Activated T-helper 2 cell treated with anti-CD3 and anti-CD28 coated beads, Interferon-gamma antibody, Interleukin-2, Interleukin-4, amounts not matched to agents 10 μg/mL and 5 μg/mL and 100 μg/mL, durations not matched to agents 14 hours and 24 hours and 36 hours (primary cell): ENCODE data around the gene GPRC5C. TPM values are rescaled to one million over a fixed set of nuclear protein-coding genes. Genes with fewer than 3 reads are reported as not detected.

Experiments
- DNase-seq: peaks from one replicate; pipeline ENCODE4 v3.0.0; 2021; ENCODE audit warnings: low spot score
- H3K27ac Mint-ChIP-seq: one replicate; pipeline ENCODE4 v1.8.0; 2021; ENCODE audit warnings: mixed read lengths
- H3K27me3 Mint-ChIP-seq: one replicate; pipeline ENCODE4 v1.8.0; 2021; ENCODE audit warnings: low read depth, mixed read lengths
- H3K36me3 Mint-ChIP-seq: one replicate; pipeline ENCODE4 v1.8.0; 2021; ENCODE audit warnings: low read depth, mixed read lengths
- H3K4me1 Mint-ChIP-seq: one replicate; pipeline ENCODE4 v1.8.0; 2021; ENCODE audit warnings: low read depth, mixed read lengths
- H3K4me3 Mint-ChIP-seq: one replicate; pipeline ENCODE4 v1.8.0; 2021; ENCODE audit warnings: low read depth, mild to moderate bottlenecking, moderate library complexity, mixed read lengths
- H3K9me3 Mint-ChIP-seq: one replicate; pipeline ENCODE4 v1.8.0; 2021; ENCODE audit warnings: mixed read lengths
- intact Hi-C: fragments of 100-400 bp; cut with micrococcal nuclease; formaldehyde crosslinking; loops from one replicate; pipeline ENCODE4 v1.15.1; 2023
- total RNA-seq: library from RNA; stranded (reverse); gene quantifications from 2 replicates; pipeline ENCODE4 v1.2.3, GENCODE V29; 2022

GPRC5C gene
- total RNA-seq: 0.44 and 0.89 TPM in 2 replicates

GRCh38 chr17:74431568-74432423 lies at the start of gene GPRC5C:
Gene GPRC5C, plus strand, starts transcription at chr17:74432088. Its CDS starts 7,689 bp downstream, at chr17:74439777.
- H3K27me3 Mint-ChIP-seq: peaks cover 55% of the 10 kb centered on the region
- DNase-seq: peak; percentile 44
- H3K4me3 Mint-ChIP-seq: peak within 1 kb of the TSS; percentile 42
- no peaks in the 10 kb centered on the region for H3K4me1 Mint-ChIP-seq
- H3K27ac Mint-ChIP-seq: no peak within 1 kb of the TSS
- intact Hi-C loops: no loop called here
- H3K36me3 Mint-ChIP-seq: no peaks in the 10 kb centered on the region
- H3K9me3 Mint-ChIP-seq: no peaks in the 10 kb centered on the region

GRCh38 chr17:74383141-74383540 lies 48.7 kb upstream of the GPRC5C start:
- no peaks in the 10 kb centered on the region for H3K36me3 Mint-ChIP-seq
- no peaks in the 10 kb centered on the region for H3K4me1 Mint-ChIP-seq
- no peaks in the 10 kb centered on the region for H3K9me3 Mint-ChIP-seq
- DNase-seq: no peak
- intact Hi-C loops: no loop called here
- no peak overlapping the region for H3K27ac Mint-ChIP-seq
- peaks cover 4% of the 10 kb centered on the region for H3K27me3 Mint-ChIP-seq
- H3K4me3 Mint-ChIP-seq: no peak overlapping the region

GRCh38 chr17:74385201-74385600 lies 46.7 kb upstream of the GPRC5C start:
- Mint-ChIP-seq H3K36me3 (no peaks in the 10 kb centered on the region), H3K27me3 (peaks cover 7% of the 10 kb centered on the region), H3K27ac (no peak overlapping the region), H3K4me1 (no peaks in the 10 kb centered on the region), H3K9me3 (no peaks in the 10 kb centered on the region), H3K4me3 (no peak overlapping the region)
- intact Hi-C loops: no loop called here
- DNase-seq: no peak

- intact Hi-C loops: no loop called here
- no peak overlapping the region for H3K27ac Mint-ChIP-seq
- no peaks in the 10 kb centered on the region for H3K4me1 Mint-ChIP-seq
- H3K9me3 Mint-ChIP-seq: no peaks in the 10 kb centered on the region
- DNase-seq: no peak
- peaks cover 11% of the 10 kb centered on the region for H3K27me3 Mint-ChIP-seq
- no peaks in the 10 kb centered on the region for H3K36me3 Mint-ChIP-seq
- H3K4me3 Mint-ChIP-seq: no peak overlapping the region
Measured at GRCh38 chr17:74386386-74386785, 45.5 kb upstream of the GPRC5C start.

- intact Hi-C loops: no loop called here
Measured at GRCh38 chr17:74387365-74388218, 44.3 kb upstream of the GPRC5C start.

GRCh38 chr17:74389084-74389753 lies 42.7 kb upstream of the GPRC5C start:
- H3K9me3 Mint-ChIP-seq: no peaks in the 10 kb centered on the region
- H3K27ac Mint-ChIP-seq: no peak overlapping the region
- no peaks in the 10 kb centered on the region for H3K4me1 Mint-ChIP-seq
- intact Hi-C loops: no loop called here
- H3K4me3 Mint-ChIP-seq: no peak overlapping the region
- DNase-seq: no peak
- H3K36me3 Mint-ChIP-seq: no peaks in the 10 kb centered on the region
- peaks cover 14% of the 10 kb centered on the region for H3K27me3 Mint-ChIP-seq

More at GRCh38 chr17:74387365-74388218, 44.3 kb upstream of the GPRC5C start:
- H3K27me3 Mint-ChIP-seq: peaks cover 14% of the 10 kb centered on the region
- H3K9me3 Mint-ChIP-seq: no peaks in the 10 kb centered on the region
- no peak overlapping the region for H3K4me3 Mint-ChIP-seq
- no peaks in the 10 kb centered on the region for H3K4me1 Mint-ChIP-seq
- no peaks in the 10 kb centered on the region for H3K36me3 Mint-ChIP-seq
- no peak for DNase-seq
- no peak overlapping the region for H3K27ac Mint-ChIP-seq

- Mint-ChIP-seq H3K4me3 (no peak overlapping the region), H3K27ac (no peak overlapping the region), H3K4me1 (no peaks in the 10 kb centered on the region), H3K9me3 (no peaks in the 10 kb centered on the region), H3K36me3 (no peaks in the 10 kb centered on the region), H3K27me3 (peaks cover 10% of the 10 kb centered on the region)
- DNase-seq: no peak
- intact Hi-C loops: no loop called here
Measured at GRCh38 chr17:74389937-74390679, 41.8 kb upstream of the GPRC5C start.

- Mint-ChIP-seq H3K27ac (no peak overlapping the region), H3K27me3 (peaks cover 10% of the 10 kb centered on the region), H3K9me3 (no peaks in the 10 kb centered on the region), H3K4me1 (no peaks in the 10 kb centered on the region), H3K4me3 (no peak overlapping the region), H3K36me3 (no peaks in the 10 kb centered on the region)
- no peak for DNase-seq
- intact Hi-C loops: no loop called here
Measured at GRCh38 chr17:74390680-74391653, 40.9 kb upstream of the GPRC5C start.

GRCh38 chr17:74391771-74392170 lies 40.1 kb upstream of the GPRC5C start:
- H3K27me3 Mint-ChIP-seq: peaks cover 10% of the 10 kb centered on the region
- no peak for DNase-seq
- no peaks in the 10 kb centered on the region for H3K36me3 Mint-ChIP-seq
- no peak overlapping the region for H3K27ac Mint-ChIP-seq
- intact Hi-C loops: no loop called here
- no peak overlapping the region for H3K4me3 Mint-ChIP-seq
- H3K9me3 Mint-ChIP-seq: no peaks in the 10 kb centered on the region
- no peaks in the 10 kb centered on the region for H3K4me1 Mint-ChIP-seq

- Mint-ChIP-seq H3K36me3 (no peaks in the 10 kb centered on the region), H3K27ac (no peak overlapping the region), H3K27me3 (peaks cover 10% of the 10 kb centered on the region), H3K9me3 (no peaks in the 10 kb centered on the region), H3K4me1 (no peaks in the 10 kb centered on the region), H3K4me3 (no peak overlapping the region)
- intact Hi-C loops: no loop called here
- DNase-seq: no peak
Measured at GRCh38 chr17:74392848-74393247, 39.0 kb upstream of the GPRC5C start.

- intact Hi-C loops: no loop called here
- Mint-ChIP-seq H3K9me3 (no peaks in the 10 kb centered on the region), H3K27ac (no peak overlapping the region), H3K4me1 (no peaks in the 10 kb centered on the region), H3K27me3 (peaks cover 10% of the 10 kb centered on the region), H3K36me3 (no peaks in the 10 kb centered on the region), H3K4me3 (no peak overlapping the region)
- DNase-seq: no peak
Measured at GRCh38 chr17:74393346-74393942, 38.4 kb upstream of the GPRC5C start.
